ENCODE results near the gene FOXP1.

DNA sequence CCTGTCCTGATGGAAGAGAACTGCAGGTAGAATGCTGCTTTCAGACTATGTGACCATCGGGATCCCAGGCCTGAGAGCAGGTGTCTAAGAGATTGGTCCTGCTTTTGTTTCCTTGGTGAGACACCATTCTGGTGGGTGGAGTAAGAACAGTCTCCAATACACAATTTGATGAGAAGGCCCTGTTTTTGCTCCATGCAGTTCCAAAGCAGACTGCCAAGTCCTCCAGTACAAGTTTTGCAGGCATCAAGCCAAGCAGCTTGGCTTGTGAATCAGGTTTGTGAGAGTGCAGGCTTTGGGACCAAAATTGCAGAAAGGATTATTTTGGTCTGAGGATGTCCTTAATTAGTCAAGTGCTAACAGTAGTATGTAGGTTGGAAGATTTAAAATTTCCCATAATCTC, 381.6 kb downstream of the FOXP1 start:
- TF ChIP-seq EZH2 (IDR thresholded peaks at IDR 0.05; ENCODE audit: borderline replicate concordance, low read length): no peak
- TF ChIP-seq, protein P1, sequence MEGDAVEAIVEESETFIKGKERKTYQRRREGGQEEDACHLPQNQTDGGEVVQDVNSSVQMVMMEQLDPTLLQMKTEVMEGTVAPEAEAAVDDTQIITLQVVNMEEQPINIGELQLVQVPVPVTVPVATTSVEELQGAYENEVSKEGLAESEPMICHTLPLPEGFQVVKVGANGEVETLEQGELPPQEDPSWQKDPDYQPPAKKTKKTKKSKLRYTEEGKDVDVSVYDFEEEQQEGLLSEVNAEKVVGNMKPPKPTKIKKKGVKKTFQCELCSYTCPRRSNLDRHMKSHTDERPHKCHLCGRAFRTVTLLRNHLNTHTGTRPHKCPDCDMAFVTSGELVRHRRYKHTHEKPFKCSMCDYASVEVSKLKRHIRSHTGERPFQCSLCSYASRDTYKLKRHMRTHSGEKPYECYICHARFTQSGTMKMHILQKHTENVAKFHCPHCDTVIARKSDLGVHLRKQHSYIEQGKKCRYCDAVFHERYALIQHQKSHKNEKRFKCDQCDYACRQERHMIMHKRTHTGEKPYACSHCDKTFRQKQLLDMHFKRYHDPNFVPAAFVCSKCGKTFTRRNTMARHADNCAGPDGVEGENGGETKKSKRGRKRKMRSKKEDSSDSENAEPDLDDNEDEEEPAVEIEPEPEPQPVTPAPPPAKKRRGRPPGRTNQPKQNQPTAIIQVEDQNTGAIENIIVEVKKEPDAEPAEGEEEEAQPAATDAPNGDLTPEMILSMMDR (conservative IDR thresholded peaks at IDR 0.05 in 1 of 2, IDR thresholded peaks at IDR 0.05 in 1 of 2; ENCODE audit: extremely low read depth in 1 of 2, insufficient read depth in 1 of 2, low read depth in 1 of 2, low read length in 2 of 2): no peak

Measured in mammary epithelial cell (primary cell).